HuH-7.5 (cell line): ENCODE measurements around the gene DCTN2.
A peak's percentile ranks its signal among the peaks of the same experiment; 100 is the strongest.

Source experiments
- DNase-seq: peaks from one replicate; pipeline ENCODE4 v3.0.0; 2011; ENCODE audit warnings: low spot score

DCTN2 gene

DNA sequence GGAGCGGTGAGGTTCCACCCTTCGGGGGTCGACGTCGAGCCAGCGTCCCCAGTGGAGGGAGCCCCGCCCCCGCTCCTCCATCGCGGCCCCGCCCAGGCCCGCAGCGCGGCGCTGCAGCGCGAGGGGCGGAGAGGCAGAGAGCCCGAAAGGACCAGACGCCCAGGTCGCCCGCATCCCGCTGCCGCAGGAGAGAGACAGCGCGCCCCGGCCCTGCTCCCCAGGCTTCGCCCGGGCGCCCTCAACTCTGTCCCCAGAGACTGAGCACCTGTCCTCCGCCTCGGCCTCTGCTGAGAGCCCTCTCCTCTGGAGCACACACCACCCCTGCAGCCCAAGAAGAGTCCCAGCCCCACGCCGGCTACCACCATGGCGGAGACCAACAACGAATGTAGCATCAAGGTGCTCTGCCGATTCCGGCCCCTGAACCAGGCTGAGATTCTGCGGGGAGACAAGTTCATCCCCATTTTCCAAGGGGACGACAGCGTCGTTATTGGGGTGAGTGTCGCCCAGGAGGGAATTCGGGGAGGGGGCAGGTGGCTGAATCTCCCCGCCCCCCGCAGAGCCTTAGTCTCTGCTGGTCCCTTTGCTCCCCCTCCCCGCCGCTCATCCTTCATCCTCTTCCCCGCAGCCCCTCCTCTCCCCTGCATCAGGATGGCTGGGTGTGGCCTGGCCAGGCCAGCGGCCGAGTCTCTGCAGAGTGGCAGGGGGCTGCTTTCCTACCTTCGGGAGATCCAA is 3.1 kb upstream of the DCTN2 start, which contains the start of gene KIF5A:
Gene KIF5A (plus strand): TSS at position 136 of the 732 bp plus-strand sequence. CDS start 228 bp downstream, at position 364.
- peak; percentile 44 for DNase-seq

DNA sequence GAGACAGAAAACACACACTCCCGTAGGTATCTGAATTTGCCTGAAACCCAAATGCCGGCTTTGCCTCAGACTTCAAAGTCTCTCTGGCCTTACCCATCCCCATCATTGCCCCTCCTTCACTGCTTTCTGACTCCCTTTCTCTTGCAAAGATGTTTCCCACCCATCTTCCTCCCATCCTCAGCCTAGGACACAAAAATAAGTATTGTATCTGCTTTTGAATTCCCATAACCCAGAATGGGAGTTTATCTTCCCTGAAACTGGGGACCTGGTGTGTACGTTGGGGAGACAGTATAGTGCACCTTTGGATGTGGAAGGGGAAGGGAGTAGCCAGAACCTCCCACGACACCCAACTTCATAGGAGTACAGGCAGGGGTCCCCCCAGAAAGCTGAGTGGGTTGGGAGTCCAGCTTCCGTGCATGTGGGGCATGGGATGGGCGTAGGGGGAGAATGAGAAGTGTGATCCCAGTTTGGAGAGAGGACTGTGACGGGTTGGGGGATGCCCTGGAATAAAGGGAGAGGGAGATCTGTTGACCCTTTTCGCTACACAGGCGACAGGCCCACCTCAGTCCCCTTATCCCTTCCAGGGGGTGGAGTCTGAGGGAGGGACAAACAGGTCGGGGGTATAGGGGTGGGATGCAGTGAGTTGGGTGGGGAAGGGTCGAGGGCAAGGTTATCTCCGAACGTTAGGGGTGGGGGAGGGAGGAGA is 2.4 kb upstream of the DCTN2 start:
- DNase-seq, result no peak

DNA sequence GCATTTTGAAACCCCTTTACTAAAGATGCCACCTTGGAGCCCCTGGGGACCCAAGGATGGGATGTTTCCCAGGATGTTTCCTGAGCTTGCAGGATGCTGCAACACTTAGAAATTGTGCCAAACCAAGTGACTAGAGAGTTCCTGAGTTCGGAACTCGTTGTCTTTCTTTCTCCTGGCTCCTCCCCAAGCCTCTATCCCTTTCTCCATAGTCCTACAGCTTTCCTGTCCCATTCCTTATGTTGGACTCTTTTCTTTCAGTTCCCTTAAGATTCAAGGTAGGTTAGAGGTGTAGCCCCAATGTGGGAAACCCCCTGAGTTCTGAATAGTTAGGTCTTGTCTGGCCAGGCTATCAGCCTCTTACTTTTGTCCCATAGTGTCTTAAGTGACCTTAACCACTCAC is 1.5 kb upstream of the DCTN2 start:
- no peak for DNase-seq

DNA sequence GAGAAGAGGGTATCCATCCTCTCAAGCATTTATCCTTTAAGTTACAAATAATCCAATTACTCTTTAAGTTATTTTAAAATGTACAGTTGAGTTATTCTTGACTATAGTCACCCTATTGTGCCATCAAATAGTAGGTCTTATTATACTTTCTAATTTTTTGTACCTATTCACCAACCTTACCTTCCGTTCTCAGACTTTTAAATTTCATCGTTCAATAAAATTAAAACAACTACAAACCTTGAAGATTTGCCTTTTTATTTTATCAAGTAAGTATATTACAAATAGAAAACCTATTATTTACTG is 972 bp upstream of the DCTN2 start:
- DNase-seq, result no peak

DNA sequence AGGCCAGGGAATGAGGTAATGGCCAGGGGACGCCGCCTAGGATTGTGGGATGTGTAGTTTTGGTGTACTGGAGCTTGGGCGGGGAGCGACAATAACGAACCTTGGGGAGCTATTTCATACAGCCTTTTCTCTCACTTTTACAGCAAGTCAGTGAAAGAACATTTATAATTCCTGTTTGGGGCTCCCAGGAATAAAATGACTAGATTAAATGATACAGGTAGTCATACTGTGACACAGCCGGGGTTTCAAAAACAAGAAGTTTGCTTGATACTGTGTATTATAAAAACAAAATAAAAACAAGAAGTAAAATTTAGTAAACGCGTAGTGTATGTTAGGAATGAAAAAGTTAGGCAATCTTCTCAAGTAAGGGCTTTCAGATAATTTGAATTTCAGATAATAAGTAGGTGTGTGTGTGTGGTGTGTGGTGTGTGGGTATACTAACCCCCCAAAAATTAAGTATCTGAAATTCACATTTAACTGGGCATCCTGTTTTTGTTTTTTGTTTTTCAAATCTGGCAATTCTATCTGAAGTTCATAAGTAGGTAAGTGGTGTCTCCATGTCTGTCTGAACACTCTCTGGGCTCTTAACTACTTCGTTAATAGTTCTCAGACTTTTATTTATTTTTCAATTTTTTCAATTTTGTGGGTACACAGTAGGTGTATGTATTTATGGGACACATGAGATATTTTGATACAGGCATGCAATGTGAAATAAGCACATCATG is 458 bp upstream of the DCTN2 start:
- no peak for DNase-seq

DNA sequence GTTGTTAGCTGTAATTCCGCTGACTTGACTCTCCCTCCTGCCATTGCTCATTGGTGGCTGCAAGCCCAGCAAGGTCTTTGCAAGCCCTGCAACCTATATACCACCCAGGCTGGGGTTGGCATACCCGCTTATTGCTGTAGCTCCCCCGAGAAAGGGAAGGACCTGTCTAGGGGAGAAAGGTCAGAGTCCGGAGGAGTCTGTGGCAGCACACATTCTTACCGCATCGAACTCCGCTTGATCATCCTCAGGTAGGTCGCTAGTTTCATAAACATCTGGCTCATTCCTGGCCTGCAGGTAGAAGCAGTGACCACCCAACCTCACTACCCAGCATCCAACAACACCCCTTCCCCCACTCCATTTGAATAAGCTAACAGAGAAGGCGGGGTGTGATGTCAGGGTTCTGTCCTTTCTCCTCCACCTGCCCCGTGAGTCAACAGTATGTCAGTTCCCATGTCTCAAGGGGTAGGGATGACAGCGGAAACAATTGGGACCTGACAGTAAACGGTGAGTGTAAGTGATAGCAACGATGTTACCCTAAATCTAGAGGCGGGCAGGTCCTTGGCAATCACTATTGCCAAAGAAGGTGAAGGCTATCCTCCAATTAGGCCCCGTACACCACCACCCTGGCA is 1.1 kb downstream of the DCTN2 start:
- no peak for DNase-seq

DNA sequence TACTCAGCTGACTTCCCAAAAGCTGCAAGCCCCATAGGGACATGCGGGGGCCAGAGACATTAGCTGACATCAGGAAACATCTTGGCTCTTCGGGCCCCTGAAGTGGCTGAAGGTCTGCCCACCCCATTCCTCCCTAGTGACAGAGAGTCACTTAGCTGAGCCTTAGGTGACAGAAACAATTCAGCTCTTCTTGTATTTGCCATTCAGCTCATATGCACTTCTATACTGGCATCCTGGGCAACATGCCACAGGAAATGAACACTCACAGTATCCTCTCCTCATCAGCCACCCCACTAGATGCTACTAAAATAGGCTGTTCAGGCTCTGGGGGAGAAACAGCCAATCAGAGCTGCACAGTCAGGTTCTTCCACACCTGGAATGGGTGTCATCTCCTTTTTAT is 3.4 kb downstream of the DCTN2 start:
- no peak for DNase-seq

DNA sequence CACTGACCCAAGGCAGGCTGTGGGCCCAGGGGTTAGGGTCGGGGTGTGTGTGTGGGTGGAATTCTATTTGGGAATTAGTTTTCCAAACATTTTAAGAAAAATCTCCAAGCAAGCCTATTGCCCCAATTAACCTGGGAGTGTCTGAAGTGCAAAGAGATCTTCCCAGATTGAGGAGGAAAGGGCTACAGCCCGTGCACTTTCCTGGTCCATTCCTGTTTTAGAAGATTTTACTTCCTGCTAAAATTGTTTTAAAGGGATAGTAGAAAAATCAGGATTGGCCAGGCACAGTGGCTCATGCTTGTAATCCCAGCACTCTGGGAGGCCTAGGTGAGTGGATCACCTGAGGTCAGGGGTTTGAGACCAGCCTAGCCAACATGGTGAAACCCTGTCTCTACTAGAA is 5.3 kb downstream of the DCTN2 start:
- no peak for DNase-seq

DNA sequence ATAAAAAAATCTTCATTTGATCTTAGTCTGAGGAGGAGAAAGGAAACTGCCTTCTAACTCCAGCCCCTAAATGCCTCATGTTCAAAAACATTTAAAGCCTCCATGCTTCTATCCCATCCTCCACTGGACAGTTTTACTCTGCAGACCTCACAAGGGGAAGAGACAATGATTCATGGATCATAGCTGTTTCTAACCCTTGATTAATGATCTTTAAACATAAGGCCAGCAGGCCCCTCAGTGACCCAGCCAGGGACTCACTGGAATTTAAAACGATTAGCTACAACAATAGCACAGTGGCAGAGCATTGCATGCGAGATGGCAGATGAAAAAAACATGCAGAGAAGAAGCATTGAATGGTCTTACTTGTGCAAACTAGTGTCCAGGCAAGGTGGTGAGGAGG is 6.0 kb downstream of the DCTN2 start:
- no peak for DNase-seq

DNA sequence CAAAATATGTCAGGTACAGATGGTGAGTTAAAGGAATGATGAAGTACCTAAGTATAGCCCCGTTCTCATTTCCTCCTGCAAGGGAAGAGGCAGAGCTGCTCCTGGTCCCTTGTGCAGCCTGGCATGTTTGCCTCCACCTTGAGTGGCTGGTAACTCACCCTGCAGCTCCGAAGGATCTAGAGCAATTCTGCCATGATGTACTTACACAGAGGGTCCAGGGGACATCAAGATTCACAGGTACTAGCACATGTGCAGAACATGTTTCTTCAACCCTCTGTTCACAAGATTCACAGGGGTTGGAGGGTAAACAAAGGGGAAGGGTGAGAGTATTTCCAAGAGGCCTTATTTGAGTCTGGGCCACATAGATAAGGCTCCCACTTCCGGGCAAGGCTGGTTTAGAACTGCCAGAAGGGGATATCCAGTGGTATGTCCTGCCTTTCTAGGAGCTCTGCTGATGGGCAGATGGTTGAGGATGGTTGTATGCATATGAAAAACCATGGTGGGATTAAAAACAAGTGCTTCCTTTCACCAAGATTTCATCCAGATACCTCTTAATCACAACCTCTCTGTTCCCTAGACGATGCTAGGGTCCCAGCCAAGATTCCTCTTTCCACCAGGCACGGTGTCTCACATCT is 7.7 kb downstream of the DCTN2 start:
- DNase-seq, result no peak

DNA sequence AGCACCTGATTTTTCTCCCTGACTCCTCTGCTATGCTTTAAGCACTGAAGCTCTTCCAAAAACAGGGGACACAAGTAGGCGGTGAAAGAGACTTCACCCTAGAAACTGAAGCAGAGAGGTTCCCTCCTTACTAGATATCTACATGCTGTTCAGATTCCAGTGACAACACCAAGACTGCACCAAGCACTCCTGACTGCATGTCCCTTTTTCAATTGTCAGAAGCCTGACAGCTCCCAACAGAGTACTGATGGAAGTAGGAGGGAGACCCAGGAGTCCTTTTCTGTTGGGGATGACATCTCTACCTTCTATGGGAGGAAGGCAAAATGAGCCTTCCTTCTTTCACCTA is 10.4 kb downstream of the DCTN2 start:
- no peak for DNase-seq

DNA sequence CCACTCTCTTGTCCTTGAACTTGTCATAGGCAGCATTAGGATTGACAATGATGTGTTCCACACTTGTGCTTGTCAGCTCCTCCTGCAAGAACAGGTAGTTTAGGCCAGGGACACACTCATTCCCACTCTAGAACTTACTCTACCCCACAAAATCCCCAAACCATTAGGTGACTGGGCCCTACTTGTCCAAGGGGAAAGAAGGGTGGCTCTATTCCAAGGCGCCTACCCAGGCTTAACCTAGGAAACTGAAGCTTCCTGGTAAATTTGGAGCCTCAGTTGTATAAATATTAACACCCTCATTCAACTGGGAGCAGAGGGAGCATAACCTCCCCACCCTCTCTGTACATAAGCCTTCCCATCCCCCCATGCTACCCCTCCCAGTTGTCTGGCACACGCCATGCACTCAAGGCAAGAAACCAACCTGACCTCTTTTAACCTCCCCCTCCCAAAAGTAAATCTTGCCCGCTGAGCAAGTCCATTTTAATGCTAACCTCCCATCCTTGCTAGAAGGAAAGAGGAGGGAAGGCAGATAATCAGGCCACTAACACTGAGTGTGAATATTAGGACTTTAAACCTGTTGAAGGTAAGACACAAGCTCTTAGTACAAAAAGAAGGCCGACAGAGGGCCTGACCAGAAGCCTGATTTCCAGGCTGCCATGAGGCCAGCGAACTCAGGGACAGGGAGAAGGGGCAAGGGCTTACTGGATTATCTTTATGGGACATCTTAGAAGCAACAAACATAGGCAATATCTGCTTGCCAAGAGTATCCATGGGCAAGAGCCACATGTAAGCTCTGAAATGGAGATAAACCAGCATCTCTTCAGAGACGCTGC is 11.0 kb downstream of the DCTN2 start:
- no peak for DNase-seq

DNA sequence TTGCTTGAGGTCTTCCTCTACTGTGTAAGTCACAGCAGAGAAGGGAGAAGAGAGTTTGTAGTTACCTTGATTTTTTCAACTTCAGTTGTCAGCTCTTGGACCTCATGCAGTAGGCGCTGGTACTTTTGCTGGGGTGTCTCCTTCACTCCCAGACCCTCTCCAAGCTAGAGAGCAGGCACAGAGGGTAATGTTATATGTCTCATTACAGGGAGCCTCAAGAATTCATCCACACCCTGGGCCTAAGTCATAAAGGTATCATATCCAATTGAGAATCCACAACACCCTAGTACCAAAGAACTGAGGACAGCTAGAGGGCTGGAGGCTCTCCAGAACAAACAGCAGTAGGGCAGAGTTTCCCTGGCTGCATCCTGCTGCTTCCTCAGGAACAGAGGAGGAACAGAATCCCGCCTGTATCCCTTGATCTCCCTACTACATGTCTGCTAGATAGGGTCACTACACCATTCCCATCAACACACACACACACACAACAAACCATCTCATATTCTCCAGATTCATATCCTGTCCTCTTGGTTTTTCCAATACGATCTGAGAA is 11.9 kb downstream of the DCTN2 start:
- DNase-seq, result no peak

DNA sequence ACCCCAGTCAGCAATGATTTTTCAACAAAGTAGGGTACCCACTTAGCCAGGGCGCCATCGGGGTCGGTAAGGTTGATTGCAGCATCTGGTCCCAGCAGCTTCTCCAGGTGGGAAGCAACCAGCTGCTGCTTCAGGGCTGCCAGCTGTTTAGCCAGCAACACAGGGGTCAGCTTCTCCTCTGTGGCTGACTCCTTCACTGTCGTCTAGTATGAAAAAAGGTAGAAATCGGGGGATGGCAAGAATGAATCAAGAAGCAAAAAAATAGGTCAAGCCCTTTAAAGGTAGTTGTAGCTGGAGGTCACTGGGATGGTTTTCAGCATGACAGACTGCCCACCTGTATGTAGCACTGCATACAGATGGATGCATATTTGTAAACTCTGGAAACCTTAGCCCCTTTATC is 12.7 kb downstream of the DCTN2 start:
- no peak for DNase-seq

DNA sequence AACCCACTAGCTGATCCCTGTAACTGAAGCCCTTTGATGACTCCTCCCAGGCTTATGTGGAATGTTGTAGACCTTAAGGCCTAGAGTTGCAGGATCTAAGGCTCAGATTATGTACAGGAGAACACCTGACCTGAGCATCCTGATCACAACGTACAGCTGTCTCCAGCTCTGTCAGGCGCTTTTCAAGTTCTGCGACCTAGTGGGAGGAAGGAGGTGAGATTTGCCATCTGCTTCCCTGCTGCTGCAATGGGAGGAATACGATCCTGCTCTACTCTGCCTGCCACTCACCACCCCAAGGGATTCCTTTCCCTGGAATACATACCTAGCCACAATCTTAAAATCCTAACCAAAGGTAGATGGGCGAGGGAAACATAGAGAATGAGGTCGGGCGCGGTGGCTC is 13.9 kb downstream of the DCTN2 start:
- no peak for DNase-seq

DNA sequence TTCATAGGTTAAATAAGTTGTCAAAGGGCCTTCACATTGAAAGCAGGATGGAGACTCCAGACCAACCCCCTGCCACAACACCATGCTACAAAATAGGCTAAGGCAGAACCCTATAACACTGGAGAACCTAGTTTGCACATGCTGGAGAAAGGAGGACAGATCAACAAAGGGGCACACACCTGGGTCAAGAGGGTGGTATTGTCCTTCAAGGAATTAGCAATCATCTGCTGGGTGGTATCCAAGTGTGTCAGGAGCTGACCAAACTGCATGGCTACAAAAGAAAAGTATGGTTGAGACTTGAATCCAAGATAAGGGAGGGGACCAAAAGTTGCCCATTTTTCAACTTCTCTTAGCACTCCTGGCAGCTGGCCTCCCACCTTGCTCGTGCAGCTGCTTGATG is 15.2 kb downstream of the DCTN2 start:
- no peak for DNase-seq

DNA sequence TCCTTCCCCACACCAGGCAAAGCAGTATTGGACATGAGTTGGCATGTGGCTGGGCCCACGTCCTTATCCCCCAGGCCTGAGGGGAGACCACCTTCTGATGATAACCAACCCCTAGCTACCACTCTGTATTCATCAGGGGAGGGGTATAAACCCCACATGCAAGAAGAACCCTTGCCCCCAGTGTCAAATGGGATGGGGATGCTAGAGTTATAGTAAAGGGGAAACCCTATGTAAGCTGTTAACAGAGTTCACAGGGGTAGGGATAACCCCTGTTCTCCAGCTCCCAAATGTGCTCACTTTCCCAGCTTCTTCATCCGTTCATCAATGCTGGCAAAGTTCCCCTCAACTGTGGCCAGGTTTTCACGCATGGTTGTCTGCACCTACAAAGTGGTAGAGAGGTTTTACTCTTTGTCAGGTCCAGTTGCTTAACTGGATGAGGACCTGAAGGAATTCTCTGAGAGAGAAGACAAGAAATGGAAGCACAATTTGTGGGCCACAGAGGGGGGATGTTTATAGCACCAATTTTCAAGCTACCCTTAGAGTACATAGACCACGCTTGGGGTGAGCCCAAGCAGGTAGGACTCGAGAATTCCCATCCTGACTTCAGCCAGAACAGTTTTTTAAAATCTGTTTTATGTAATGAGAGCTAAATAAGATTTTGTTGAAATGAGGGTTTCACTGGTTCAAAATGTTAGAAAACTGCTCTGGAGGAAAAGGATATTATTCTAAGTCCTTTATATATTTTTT is 16.4 kb downstream of the DCTN2 start:
- DNase-seq, result no peak

DNA sequence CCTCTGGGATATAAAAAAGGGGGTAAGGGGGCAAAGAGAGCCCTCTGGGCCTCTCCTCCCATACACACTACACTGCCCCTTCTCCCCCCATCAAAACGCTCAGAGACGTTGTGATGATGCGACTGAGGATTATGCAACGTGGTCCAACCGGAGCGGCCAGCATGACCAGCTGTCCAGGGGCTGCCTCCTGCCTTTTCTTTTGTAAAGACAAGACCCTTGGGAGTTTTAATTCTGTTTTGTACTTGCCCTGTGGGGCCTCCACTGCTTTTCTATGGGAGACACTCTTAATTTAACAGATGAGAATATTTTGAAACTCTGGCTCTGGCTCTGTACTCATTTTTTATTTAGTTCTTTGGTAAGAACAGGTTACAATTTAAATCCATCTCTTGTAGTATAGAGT is 17.2 kb downstream of the DCTN2 start:
- DNase-seq, result no peak

DNA sequence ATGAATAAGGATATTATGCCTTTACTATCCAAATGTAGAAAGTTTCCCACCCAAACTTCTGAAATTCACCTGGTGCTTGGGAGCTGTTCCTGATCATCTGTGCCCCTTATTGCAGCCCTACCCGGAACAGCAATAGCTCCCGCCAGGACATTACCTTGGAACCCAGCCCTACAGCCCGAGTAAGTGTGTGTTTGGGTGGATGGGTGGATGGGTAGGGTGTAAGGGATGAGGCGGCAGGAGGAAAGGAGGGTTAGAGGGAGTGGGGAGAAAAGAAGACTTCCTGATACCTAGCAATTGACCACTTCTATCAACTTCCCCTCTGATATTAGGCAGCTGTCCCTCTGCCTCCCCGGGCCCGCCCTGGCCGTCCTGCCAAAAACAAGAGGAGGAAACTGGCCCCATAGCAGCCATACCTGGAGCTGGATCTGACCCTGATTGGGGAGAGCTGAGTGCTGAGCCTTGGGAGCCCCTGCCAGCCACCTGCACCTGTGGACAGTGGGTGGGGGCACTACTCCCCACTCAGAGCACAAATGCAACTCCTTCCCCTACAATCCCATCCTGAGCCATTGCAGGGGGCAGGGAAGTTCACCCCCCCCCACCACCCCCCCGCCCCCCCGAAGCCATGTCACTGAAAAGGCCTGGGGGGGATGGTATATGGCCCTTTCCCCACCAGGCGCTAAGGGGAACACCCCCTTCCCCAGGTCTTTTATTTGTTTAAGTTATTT is 18.0 kb downstream of the DCTN2 start:
- no peak for DNase-seq

DNA sequence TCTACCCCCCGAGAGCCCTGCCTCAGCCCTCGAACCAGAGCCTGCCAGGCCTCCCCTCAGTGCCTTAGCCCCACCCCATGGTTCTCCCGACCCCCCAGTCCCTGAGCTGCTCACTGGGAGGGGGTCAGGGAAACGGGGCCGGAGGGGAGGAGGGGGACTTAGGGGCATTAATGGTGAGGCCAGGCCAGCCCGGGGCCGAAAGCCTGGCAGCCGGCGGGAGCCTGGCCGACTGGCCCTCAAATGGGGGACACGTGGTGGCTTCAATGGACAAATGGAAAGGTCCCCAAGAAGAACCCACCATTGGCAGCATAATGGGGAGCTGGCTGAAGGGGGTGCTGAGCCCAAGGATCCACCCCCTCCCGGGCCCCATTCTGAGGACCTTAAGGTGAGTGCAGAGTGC is 18.8 kb downstream of the DCTN2 start:
- DNase-seq, result no peak
